Activated T-cell treated with anti-CD3 and anti-CD28 coated beads, Interleukin-2, amount 50 U/mL, for 72 hours (primary cell): ENCODE data around the gene ASPDH. TPM values are rescaled to one million over a fixed set of nuclear protein-coding genes. Genes with fewer than 3 reads are reported as not detected.
A peak's percentile ranks its signal among the peaks of the same experiment; 100 is the strongest.

ENCODE experiments used
- ATAC-seq, 2 donors: fragments of 150-1000 bp; cut with Tn5 transposase; replicated peaks in 1 of 2; 2 replicates each; pipeline ENCODE4 v1.10.0; 2021; ENCODE audit warnings: moderate library complexity in 2 of 2, mild to moderate bottlenecking in 1 of 2
- DNase-seq, 2 donors: peaks; one replicate each; pipeline ENCODE4 v3.0.0; 2021 to 2022; ENCODE audit warnings: mixed read lengths in 1 of 2
- H3K27ac Mint-ChIP-seq: one replicate; pipeline ENCODE4 v1.8.0; 2022; ENCODE audit warnings: mild to moderate bottlenecking, moderate library complexity, mixed read lengths
- H3K27me3 Mint-ChIP-seq: one replicate; pipeline ENCODE4 v1.8.0; 2022; ENCODE audit warnings: low read depth, mixed read lengths
- H3K36me3 Mint-ChIP-seq, 2 donors: one replicate each; pipeline ENCODE4 v1.8.0; 2022; ENCODE audit warnings: mixed read lengths in 2 of 2, mild to moderate bottlenecking in 1 of 2; ENCODE audit not compliant: insufficient read depth in 2 of 2
- H3K4me1 Mint-ChIP-seq: one replicate; pipeline ENCODE4 v1.8.0; 2022; ENCODE audit warnings: low read depth, mixed read lengths
- H3K4me3 Mint-ChIP-seq, 2 donors: one replicate each; pipeline ENCODE4 v1.8.0; 2022; ENCODE audit warnings: mild to moderate bottlenecking in 2 of 2, mixed read lengths in 2 of 2, moderate library complexity in 2 of 2
- H3K9me3 Mint-ChIP-seq, 2 donors: one replicate each; pipeline ENCODE4 v1.8.0; 2022; ENCODE audit warnings: mixed read lengths in 2 of 2
- total RNA-seq, 2 donors: library from RNA; stranded (reverse); gene quantifications; one replicate each; pipeline ENCODE4 v1.2.3, GENCODE V29; 2022

Gene ASPDH
- total RNA-seq, 2 donors from 2014 or later, result not detected

DNA sequence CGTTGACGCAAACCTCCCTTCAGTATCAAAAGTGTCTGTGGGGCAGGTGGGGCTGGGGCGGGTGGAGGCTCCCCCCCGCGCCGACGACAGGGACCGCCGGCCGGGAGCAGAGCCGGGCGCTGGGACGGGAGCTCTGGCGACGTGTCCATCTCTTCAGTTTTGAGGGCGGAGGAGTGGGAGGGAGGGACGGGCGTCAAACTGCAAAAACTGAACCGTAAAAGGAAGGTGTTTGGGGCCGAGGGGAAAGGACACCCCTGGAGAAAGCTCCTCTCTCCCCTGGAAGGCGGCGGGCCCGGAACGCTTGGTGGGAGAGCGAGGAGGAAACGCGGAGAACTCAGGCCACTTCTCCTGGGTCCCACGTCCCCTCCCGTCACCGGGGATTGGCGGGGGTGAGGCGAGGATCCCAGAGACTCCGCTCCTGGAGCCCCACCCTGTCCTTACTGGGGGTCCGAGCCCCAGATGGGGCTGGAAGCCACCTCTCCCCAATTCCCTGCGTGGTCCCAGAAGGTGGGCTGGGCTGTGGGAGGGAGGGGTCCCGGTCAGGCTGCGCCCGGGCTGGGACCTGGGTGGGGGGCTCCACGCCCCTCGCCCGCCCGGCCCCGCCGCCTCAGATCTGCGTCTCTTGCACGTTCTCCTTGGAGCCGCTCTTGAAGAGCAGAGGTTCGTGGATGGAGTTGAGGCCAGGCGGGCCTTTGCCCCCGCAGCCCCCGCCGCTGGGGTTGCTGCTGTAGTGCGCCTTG lies 3.4 kb upstream of the ASPDH start:
- H3K27ac Mint-ChIP-seq, result no peak overlapping the region
- no peaks in the 10 kb centered on the region for H3K4me1 Mint-ChIP-seq
- no peak for DNase-seq
- no peaks in the 10 kb centered on the region for H3K36me3 Mint-ChIP-seq
- H3K4me3 Mint-ChIP-seq, result no peak overlapping the region
- H3K27me3 Mint-ChIP-seq, result peaks cover 18% of the 10 kb centered on the region
- no peak for ATAC-seq
- no peaks in the 10 kb centered on the region for H3K9me3 Mint-ChIP-seq

DNA sequence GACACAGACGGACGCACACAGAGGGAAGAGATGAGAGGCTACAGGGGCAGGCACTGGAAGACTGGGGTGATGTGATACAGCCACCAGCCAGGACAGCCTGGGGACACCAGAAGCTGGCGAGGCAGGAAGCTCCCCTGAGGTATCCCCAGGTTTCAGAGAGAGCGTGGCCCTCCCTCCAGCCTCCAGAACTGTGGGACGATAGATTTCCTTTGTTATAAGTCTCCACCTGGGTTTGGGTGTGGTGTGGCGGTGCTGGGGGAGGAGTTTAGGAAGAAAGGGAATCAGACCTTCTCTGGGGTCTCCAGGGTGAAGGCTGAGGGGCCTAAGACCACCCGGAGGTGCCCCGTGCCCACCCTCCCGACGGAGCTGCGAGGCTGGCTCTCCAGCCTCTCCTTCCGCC lies 2.7 kb upstream of the ASPDH start:
- Mint-ChIP-seq H3K36me3 (no peaks in the 10 kb centered on the region), H3K4me3 (no peak overlapping the region), H3K27me3 (peaks cover 18% of the 10 kb centered on the region), H3K4me1 (peaks cover 4% of the 10 kb centered on the region), H3K9me3 (no peaks in the 10 kb centered on the region), H3K27ac (no peak overlapping the region)
- ATAC-seq, result no peak
- no peak for DNase-seq

DNA sequence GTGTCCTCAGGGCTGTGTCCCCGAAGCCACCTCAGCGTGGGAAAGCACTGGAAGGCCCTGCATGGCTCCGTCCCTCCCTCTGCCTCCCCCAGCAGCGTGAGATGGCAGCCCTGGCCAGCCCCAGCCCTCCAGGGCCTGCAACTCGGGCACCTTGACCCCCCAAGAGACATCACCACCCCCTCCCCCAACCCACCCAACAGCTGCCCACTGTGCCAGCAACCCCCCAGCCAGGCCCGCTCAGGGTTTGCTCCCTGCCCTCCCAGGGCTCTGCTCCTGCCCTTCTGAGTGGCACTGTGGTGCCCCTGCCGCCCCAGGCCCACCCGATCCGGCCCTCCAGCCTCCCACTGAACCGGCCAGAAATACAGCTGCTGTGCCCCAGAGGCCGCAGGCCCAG lies 1.5 kb upstream of the ASPDH start:
- H3K4me1 Mint-ChIP-seq, result peaks cover 14% of the 10 kb centered on the region
- H3K27me3 Mint-ChIP-seq, result peaks cover 18% of the 10 kb centered on the region
- H3K27ac Mint-ChIP-seq, result no peak overlapping the region
- H3K36me3 Mint-ChIP-seq, result no peaks in the 10 kb centered on the region
- ATAC-seq (no peak), DNase-seq (no peak)
- no peak overlapping the region for H3K4me3 Mint-ChIP-seq
- H3K9me3 Mint-ChIP-seq, result no peaks in the 10 kb centered on the region

GRCh38 chr19:50514346-50515167 lies 844 bp upstream of the ASPDH start:
- no peak overlapping the region for H3K4me3 Mint-ChIP-seq
- peaks cover 18% of the 10 kb centered on the region for H3K27me3 Mint-ChIP-seq
- no peak for ATAC-seq

GRCh38 chr19:50512999-50513745 lies 541 bp downstream of the ASPDH start:
- Mint-ChIP-seq H3K9me3 (no peaks in the 10 kb centered on the region), H3K4me3 (no peak overlapping the region), H3K27me3 (peaks cover 18% of the 10 kb centered on the region), H3K27ac (peak overlapping the region; percentile 52), H3K4me1 (peaks cover 16% of the 10 kb centered on the region), H3K36me3 (no peaks in the 10 kb centered on the region)
- ATAC-seq (no peak), DNase-seq (no peak)

More at GRCh38 chr19:50514346-50515167, 844 bp upstream of the ASPDH start:
- Mint-ChIP-seq H3K9me3 (no peaks in the 10 kb centered on the region), H3K4me1 (peaks cover 16% of the 10 kb centered on the region), H3K27ac (no peak overlapping the region), H3K36me3 (no peaks in the 10 kb centered on the region)
- no peak for DNase-seq

DNA sequence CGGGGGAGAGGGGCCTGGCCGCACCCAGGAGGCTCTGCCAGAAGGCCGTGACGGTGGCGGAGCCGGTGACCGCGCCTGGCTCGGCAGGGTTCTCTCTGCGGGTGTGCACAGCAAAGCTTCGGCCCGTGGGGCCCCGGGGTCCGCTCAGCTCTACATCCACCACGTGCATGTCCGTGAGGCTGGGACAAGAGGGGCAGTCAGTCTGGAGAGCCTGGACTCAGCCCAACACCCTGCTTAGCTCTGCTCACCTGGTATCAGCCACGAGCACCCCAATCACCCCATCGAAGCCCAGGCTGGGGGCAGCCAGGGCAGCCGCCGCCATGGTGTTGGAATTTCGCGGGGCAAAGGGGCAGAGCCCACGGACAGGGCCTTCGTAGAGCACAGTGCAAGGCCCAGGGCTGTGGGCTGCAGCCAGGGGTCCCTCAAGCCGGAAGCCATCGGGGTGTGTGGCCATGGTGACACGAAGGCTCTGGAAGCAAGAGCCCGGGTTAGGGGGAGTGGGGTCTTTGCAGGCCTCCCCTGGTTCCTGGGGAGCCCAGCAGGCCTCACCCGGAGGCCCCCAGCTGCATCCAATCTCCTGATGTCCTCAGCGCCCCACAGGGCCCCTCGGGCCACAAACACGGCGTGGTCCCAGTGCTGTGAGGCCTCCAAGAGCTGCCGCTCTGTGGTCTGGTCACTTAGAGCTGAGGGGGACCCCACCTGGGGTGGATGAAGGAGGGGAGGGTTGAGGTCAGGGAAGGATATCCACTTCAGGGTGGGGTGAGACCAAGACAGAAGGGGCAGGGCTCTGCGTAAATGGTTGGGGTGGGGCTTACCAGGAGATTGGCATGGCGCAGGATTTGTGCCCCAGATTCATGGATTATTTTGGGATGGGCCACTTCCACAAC lies 1.4 kb downstream of the ASPDH start:
- Mint-ChIP-seq H3K4me1 (peaks cover 16% of the 10 kb centered on the region), H3K9me3 (no peaks in the 10 kb centered on the region), H3K27ac (no peak overlapping the region), H3K36me3 (no peaks in the 10 kb centered on the region), H3K4me3 (no peak overlapping the region), H3K27me3 (peaks cover 18% of the 10 kb centered on the region)
- no peak for ATAC-seq
- DNase-seq, result no peak

GRCh38 chr19:50511069-50511822 lies 2.5 kb downstream of the ASPDH start, which contains the start of gene JOSD2:
JOSD2 (minus strand) TSS chr19:50511191; CDS start chr19:50510431, 760 bp downstream.
- peak within 1 kb of the TSS; percentile 72 to 76 for H3K4me3 Mint-ChIP-seq
- no peaks in the 10 kb centered on the region for H3K36me3 Mint-ChIP-seq
- peak within 1 kb of the TSS; percentile 74 for H3K27ac Mint-ChIP-seq
- peaks cover 17% of the 10 kb centered on the region for H3K27me3 Mint-ChIP-seq
- peaks cover 16% of the 10 kb centered on the region for H3K4me1 Mint-ChIP-seq
- peak; percentile 95 to 97 for DNase-seq
- no peaks in the 10 kb centered on the region for H3K9me3 Mint-ChIP-seq
- peak; percentile 92 to 93 for ATAC-seq

DNA sequence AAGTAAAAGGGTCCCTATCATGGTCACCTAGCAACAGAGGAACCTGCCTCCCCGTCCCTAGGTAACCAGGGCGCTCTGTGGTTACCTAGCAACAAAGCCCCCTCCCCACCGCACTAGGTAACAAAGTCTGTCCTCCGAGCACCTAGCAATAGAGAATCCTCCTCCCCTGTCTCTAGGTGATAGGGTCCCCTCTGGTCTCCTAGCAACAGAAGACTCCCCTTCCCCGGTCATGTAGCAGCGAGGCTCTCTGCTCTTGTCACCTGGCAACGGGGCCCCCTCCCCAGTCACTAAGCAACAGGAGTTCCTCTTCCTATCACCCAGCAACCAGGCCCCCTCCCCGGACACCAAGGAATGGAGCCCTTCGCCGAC lies 3.0 kb downstream of the ASPDH start:
- H3K36me3 Mint-ChIP-seq, result peaks cover 0 to 1% of the 10 kb centered on the region in 2 donors
- ATAC-seq (no peak), DNase-seq (no peak)
- H3K27me3 Mint-ChIP-seq, result peaks cover 11% of the 10 kb centered on the region
- H3K4me3 Mint-ChIP-seq, result peak overlapping the region; percentile 72 to 76
- H3K9me3 Mint-ChIP-seq, result no peaks in the 10 kb centered on the region
- H3K4me1 Mint-ChIP-seq, result peaks cover 16% of the 10 kb centered on the region
- H3K27ac Mint-ChIP-seq, result peak overlapping the region; percentile 74

GRCh38 chr19:50510121-50510670 lies 3.5 kb downstream of the ASPDH start:
- Mint-ChIP-seq H3K27ac (peak overlapping the region; percentile 74), H3K9me3 (no peaks in the 10 kb centered on the region), H3K27me3 (peaks cover 9% of the 10 kb centered on the region), H3K4me3 (peak overlapping the region; percentile 72 to 76), H3K36me3 (peaks cover 0 to 4% of the 10 kb centered on the region in 2 donors), H3K4me1 (peaks cover 16% of the 10 kb centered on the region)
- DNase-seq (no peak), ATAC-seq (no peak)

- Mint-ChIP-seq H3K4me1 (peaks cover 16% of the 10 kb centered on the region), H3K27me3 (peaks cover 3% of the 10 kb centered on the region), H3K36me3 (peaks cover 0 to 4% of the 10 kb centered on the region in 2 donors), H3K27ac (peak overlapping the region; percentile 6), H3K4me3 (peak overlapping the region; percentile 39 to 76), H3K9me3 (no peaks in the 10 kb centered on the region)
- DNase-seq (no peak), ATAC-seq (no peak)
These were observed 4.3 kb downstream of the ASPDH start for GRCh38 chr19:50509366-50509765.

- Mint-ChIP-seq H3K36me3 (peaks cover 0 to 4% of the 10 kb centered on the region in 2 donors), H3K9me3 (no peaks in the 10 kb centered on the region), H3K27ac (no peak overlapping the region), H3K27me3 (no peaks in the 10 kb centered on the region), H3K4me3 (peak overlapping the region in 1 of 2 donors; percentile 7), H3K4me1 (peaks cover 16% of the 10 kb centered on the region)
- DNase-seq (no peak), ATAC-seq (no peak)
These were observed 4.9 kb downstream of the ASPDH start for GRCh38 chr19:50508843-50509190.
